OCI-LY1 (cell line): ENCODE data around the gene CACNA1D.

Experiments
- H2AFZ ChIP-seq: fragments of 200-600 bp; sonication (generic), shearing (Covaris generic); 2 replicates; pipeline ENCODE4 v1.6.0; 2014; ENCODE audit warnings: antibody characterized with exemption, mild to moderate bottlenecking, low read length
- H3F3A ChIP-seq: fragments of 200-600 bp; sonication (generic), shearing (Covaris generic); 2 replicates; pipeline ENCODE4 v1.6.0; 2014; ENCODE audit warnings: mild to moderate bottlenecking, antibody characterized with exemption, low read length, moderate library complexity; ENCODE audit not compliant: insufficient read depth
- H3K27ac ChIP-seq: fragments of 200-600 bp; sonication (generic); 2 replicates; pipeline ENCODE4 v1.5.1; 2014; ENCODE audit warnings: low read length, mixed run types, mild to moderate bottlenecking, low read depth; ENCODE audit not compliant: poor library complexity, severe bottlenecking
- H3K27me3 ChIP-seq: fragments of 200-600 bp; sonication (generic); 2 replicates; pipeline ENCODE4 v1.6.0; 2014; ENCODE audit warnings: antibody characterized with exemption, mild to moderate bottlenecking, low read length, moderate library complexity; ENCODE audit not compliant: insufficient read depth
- H3K36me3 ChIP-seq: fragments of 200-600 bp; sonication (generic); 2 replicates; pipeline ENCODE4 v1.6.1; 2014; ENCODE audit warnings: mild to moderate bottlenecking, antibody characterized with exemption, low read length, moderate library complexity, mixed read lengths; ENCODE audit not compliant: insufficient read depth
- H3K4me1 ChIP-seq: fragments of 200-600 bp; sonication (generic); 2 replicates; pipeline ENCODE4 v1.5.1; 2014; ENCODE audit warnings: mild to moderate bottlenecking, low read length, moderate library complexity; ENCODE audit not compliant: insufficient read depth, severe bottlenecking
- H3K4me2 ChIP-seq: fragments of 200-600 bp; sonication (generic), shearing (Covaris generic); 2 replicates; pipeline ENCODE4 v1.6.1; 2014; ENCODE audit warnings: low read length
- H3K4me3 ChIP-seq: fragments of 200-600 bp; sonication (generic); 2 replicates; pipeline ENCODE4 v1.5.1; 2014; ENCODE audit warnings: low read length, low read depth, mild to moderate bottlenecking, mixed read lengths; ENCODE audit not compliant: poor library complexity, severe bottlenecking
- H3K79me2 ChIP-seq: fragments of 200-600 bp; shearing (Covaris generic); 2 replicates; pipeline ENCODE4 v1.6.1; 2016; ENCODE audit warnings: mixed run types, low read length, mixed read lengths; ENCODE audit not compliant: insufficient read depth
- H3K9ac ChIP-seq: fragments of 200-600 bp; sonication (generic), shearing (Covaris generic); 2 replicates; pipeline ENCODE4 v1.6.1; 2014; ENCODE audit warnings: mild to moderate bottlenecking, low read length, mixed read lengths
- H3K9me2 ChIP-seq: fragments of 200-600 bp; sonication (generic), shearing (Covaris generic); 2 replicates; pipeline ENCODE4 v1.6.1; 2014; ENCODE audit warnings: low read depth, mild to moderate bottlenecking, low read length, mixed read lengths
- H3K9me3 ChIP-seq: fragments of 200-600 bp; shearing (Covaris generic); 2 replicates; pipeline ENCODE4 v1.6.1; 2014; ENCODE audit warnings: low read length, mixed read lengths
- H4K20me1 ChIP-seq: fragments of 200-600 bp; sonication (generic), shearing (Covaris generic); 2 replicates; pipeline ENCODE4 v1.6.0; 2016; ENCODE audit warnings: mild to moderate bottlenecking, low read length; ENCODE audit not compliant: insufficient read depth
- CTCF ChIP-seq: fragments of 200-600 bp; sonication (generic), shearing (Covaris generic); IDR thresholded peaks from 2 replicates; pipeline ENCODE4 v1.5.1; 2017; ENCODE audit warnings: mild to moderate bottlenecking, antibody characterized with exemption, low read length, moderate library complexity, mixed read lengths
- EZH2 ChIP-seq: fragments of 200-600 bp; sonication (generic), shearing (Covaris generic); IDR thresholded peaks from 2 replicates; pipeline ENCODE4 v1.8.0; 2017; ENCODE audit warnings: borderline replicate concordance, mixed run types, mild to moderate bottlenecking, antibody characterized with exemption, low read length, moderate library complexity, mixed read lengths

CACNA1D gene

GRCh38 chr3:53753518-53754183 lies 259.2 kb downstream of the CACNA1D start:
- Histone ChIP-seq H3K4me2 (no peak overlapping the region), H3K27me3 (0 out of 2 replicates have a peak, but pooled peaks cover 4% of the 10 kb centered on the region), H3K4me1 (peaks cover 8% of the 10 kb centered on the region), H3F3A (no peaks in the 10 kb centered on the region), H3K9me2 (no peaks in the 10 kb centered on the region), H3K36me3 (no peaks in the 10 kb centered on the region), H3K4me3 (no peak overlapping the region), H4K20me1 (no peaks in the 10 kb centered on the region), H3K9me3 (no peaks in the 10 kb centered on the region), H3K27ac (no peak overlapping the region), H3K79me2 (no peaks in the 10 kb centered on the region), H2AFZ (no peak overlapping the region), H3K9ac (no peak overlapping the region)
- TF ChIP-seq EZH2 (no peak), CTCF (no peak)

GRCh38 chr3:53754325-53754724 lies 259.9 kb downstream of the CACNA1D start:
- no peaks in the 10 kb centered on the region for H3K79me2 ChIP-seq
- no peaks in the 10 kb centered on the region for H3K36me3 ChIP-seq
- peaks cover 8% of the 10 kb centered on the region for H3K4me1 ChIP-seq
- H3K9ac ChIP-seq: no peak overlapping the region
- H3K27me3 ChIP-seq: 0 out of 2 replicates have a peak, but pooled peaks cover 1% of the 10 kb centered on the region
- H3K4me2 ChIP-seq: no peak overlapping the region
- no peaks in the 10 kb centered on the region for H3K9me3 ChIP-seq
- no peaks in the 10 kb centered on the region for H4K20me1 ChIP-seq
- no peaks in the 10 kb centered on the region for H3F3A ChIP-seq
- H3K4me3 ChIP-seq: no peak overlapping the region
- TF ChIP-seq CTCF (no peak), EZH2 (no peak)
- H3K27ac ChIP-seq: no peak overlapping the region
- no peaks in the 10 kb centered on the region for H3K9me2 ChIP-seq
- no peak overlapping the region for H2AFZ ChIP-seq

DNA sequence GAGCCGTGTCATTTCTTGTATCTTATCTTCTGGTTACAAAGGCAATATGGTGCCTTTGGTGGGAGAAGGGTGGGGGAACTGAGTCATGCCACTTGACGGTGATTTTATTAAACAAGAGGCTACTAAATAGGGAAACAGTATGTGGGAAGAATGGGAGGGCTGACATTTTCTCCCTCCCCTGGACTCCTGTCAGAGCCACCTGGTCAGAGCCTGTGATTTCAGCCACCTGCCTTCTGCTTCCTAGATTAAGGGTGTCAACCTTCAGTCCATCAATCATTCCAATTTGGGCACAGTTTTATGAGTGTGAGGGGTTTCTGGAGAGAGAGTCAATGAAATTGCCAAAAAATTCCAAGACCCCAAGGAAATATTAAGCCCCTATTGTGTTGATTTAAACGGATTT lies 264.4 kb downstream of the CACNA1D start:
- Histone ChIP-seq H3K36me3 (no peaks in the 10 kb centered on the region), H3K4me3 (no peak overlapping the region), H2AFZ (no peak overlapping the region), H3K4me2 (no peak overlapping the region), H3K9me2 (no peaks in the 10 kb centered on the region), H3K27me3 (no peaks in the 10 kb centered on the region), H3K4me1 (peaks cover 2% of the 10 kb centered on the region), H4K20me1 (no peaks in the 10 kb centered on the region), H3K27ac (no peak overlapping the region), H3F3A (no peaks in the 10 kb centered on the region), H3K79me2 (no peaks in the 10 kb centered on the region), H3K9ac (no peak overlapping the region), H3K9me3 (no peaks in the 10 kb centered on the region)
- no peak for TF ChIP-seq CTCF
- TF ChIP-seq EZH2: no peak
